Measurements from ENCODE around the gene IGLL5. TPM values are rescaled to one million over a fixed set of nuclear protein-coding genes. Genes with fewer than 3 reads are reported as not detected.

Gene IGLL5
- total RNA-seq, 1 experiment from 2014 or later, result not detected

DNA sequence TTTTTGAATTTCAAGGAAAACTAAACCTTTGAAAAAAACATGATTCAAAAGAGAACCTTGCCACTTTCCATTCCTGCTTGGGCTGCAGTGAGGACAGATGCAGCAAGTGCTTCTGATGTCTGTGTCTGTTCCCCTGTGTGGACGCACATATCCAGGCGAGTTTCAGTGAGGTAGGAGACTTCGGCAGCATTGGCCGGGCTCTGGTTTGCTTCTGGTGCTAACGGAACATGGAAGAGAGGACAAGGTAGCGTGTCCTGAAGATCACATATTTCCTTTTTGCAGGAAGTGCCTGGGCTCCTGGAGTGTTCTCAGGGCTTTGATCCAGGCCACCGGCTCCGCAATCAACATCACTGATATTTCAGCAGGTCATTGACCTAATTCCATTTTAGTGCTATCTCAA, 33.1 kb upstream of the IGLL5 start:
- intact Hi-C loops (cut with micrococcal nuclease; ENCODE audit: unreplicated experiment), result loop anchor here (10.0 kb wide), 1 partner anchor 270 kb away; no protein-coding TSS in a partner anchor
- TF ChIP-seq CTCF (IDR thresholded peaks at IDR 0.05; ENCODE audit: unreplicated experiment), result no peak
- H3K4me1 Mint-ChIP-seq (ENCODE audit: low read depth, unreplicated experiment), result no peaks in the 10 kb centered on the region
- H3K4me3 Mint-ChIP-seq (ENCODE audit: low read depth, unreplicated experiment), result no peak overlapping the region
- DNase-seq, result no peak
- H3K27ac Mint-ChIP-seq (ENCODE audit: unreplicated experiment), result no peak overlapping the region
- CTCF ChIA-PET, result no interaction called here
- peaks cover 84% of the 10 kb centered on the region for H3K27me3 Mint-ChIP-seq (ENCODE audit: unreplicated experiment)
- no peaks in the 10 kb centered on the region for H3K9me3 Mint-ChIP-seq (ENCODE audit: low read depth, unreplicated experiment)
- no peaks in the 10 kb centered on the region for H3K36me3 Mint-ChIP-seq (ENCODE audit: insufficient read depth, unreplicated experiment)
- no TSS peak for BruUV-seq (replicated peaks)

- Mint-ChIP-seq H3K4me1 (ENCODE audit: low read depth, unreplicated experiment) (no peaks in the 10 kb centered on the region), H3K9me3 (ENCODE audit: low read depth, unreplicated experiment) (no peaks in the 10 kb centered on the region), H3K27ac (ENCODE audit: unreplicated experiment) (no peak overlapping the region), H3K36me3 (ENCODE audit: insufficient read depth, unreplicated experiment) (no peaks in the 10 kb centered on the region), H3K27me3 (ENCODE audit: unreplicated experiment) (peaks cover 85% of the 10 kb centered on the region), H3K4me3 (ENCODE audit: low read depth, unreplicated experiment) (no peak overlapping the region)
- CTCF ChIA-PET, result interaction anchor here (0.8 to 1.6 kb wide), 8 partner anchors 22 to 105 kb away, joined by 3 to 25 read pairs (median 5); no protein-coding TSS in a partner anchor
- intact Hi-C loops (cut with micrococcal nuclease; ENCODE audit: unreplicated experiment), result loop anchor here (10.0 kb wide), 1 partner anchor 270 kb away; no protein-coding TSS in a partner anchor
- no peak for TF ChIP-seq CTCF (IDR thresholded peaks at IDR 0.05; ENCODE audit: unreplicated experiment)
- BruUV-seq (replicated peaks), result no TSS peak
- no peak for DNase-seq
Measured at GRCh38 chr22:22855085-22855484, 32.5 kb upstream of the IGLL5 start.

DNA sequence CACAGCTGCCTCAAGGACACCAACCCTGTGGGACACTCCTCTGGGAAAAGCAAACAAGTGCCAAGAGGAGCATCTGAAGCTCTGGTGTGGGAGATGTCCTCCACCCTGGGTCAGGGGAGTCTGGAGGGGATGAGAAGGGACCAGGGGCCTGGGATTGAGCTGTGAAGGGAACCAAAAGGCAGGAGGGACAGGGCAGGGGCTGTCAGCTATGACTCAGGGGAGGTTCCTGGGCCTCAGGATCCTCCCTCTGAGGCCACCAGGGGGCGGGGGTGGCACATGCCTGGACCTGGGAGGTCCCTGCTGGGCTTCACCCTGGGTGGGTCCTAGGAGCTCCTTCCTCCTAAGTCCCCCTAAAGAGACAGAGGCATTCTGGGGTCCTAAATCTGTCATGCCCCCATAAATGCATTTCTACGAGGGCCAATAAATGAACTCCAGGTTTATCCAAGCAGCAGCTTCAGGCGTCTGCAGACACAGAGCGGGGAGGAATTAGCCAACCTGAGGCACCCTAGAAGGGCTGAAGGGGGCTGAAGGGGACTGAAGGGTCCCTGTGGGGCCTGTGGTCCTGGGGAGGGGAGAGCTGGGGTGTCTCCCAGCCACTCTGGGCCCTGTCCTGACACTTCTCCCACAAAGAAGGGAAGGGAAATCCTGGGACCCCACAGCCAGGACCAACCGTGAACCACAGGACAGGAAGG, 31.9 kb upstream of the IGLL5 start:
- Mint-ChIP-seq H3K9me3 (ENCODE audit: low read depth, unreplicated experiment) (no peaks in the 10 kb centered on the region), H3K4me3 (ENCODE audit: low read depth, unreplicated experiment) (no peak overlapping the region), H3K36me3 (ENCODE audit: insufficient read depth, unreplicated experiment) (no peaks in the 10 kb centered on the region), H3K4me1 (ENCODE audit: low read depth, unreplicated experiment) (no peaks in the 10 kb centered on the region), H3K27ac (ENCODE audit: unreplicated experiment) (no peak overlapping the region), H3K27me3 (ENCODE audit: unreplicated experiment) (peaks cover 87% of the 10 kb centered on the region)
- intact Hi-C loops (cut with micrococcal nuclease; ENCODE audit: unreplicated experiment), result loop anchor here (10.0 kb wide), 1 partner anchor 269 kb away; no protein-coding TSS in a partner anchor
- peak; percentile 76 for TF ChIP-seq CTCF (IDR thresholded peaks at IDR 0.05; ENCODE audit: unreplicated experiment)
- CTCF ChIA-PET, result interaction anchor here (0.8 to 1.6 kb wide), 8 partner anchors 22 to 105 kb away, joined by 3 to 25 read pairs (median 5); no protein-coding TSS in a partner anchor
- BruUV-seq (replicated peaks), result no TSS peak
- DNase-seq, result peak; percentile 60

DNA sequence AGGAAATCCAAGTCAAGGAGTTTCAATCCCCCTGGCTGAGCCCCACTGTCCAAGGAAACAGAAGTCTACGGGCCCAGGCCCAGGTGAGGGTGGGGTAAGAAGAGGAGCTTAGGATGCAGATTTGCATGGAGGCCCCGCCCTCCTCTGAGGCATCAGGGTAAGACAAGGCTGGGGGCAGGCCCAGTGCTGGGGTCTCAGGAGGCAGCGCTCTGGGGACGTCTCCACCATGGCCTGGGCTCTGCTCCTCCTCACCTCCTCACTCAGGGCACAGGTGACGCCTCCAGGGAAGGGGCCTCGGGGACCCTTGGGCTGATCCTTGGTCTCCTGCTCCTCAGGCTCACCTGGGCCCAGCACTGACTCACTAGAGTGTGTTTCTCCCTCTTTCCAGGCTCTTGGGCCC, 31.3 kb upstream of the IGLL5 start:
- no peaks in the 10 kb centered on the region for H3K4me1 Mint-ChIP-seq (ENCODE audit: low read depth, unreplicated experiment)
- CTCF ChIA-PET, result interaction anchor here (1.4 to 1.6 kb wide), 4 partner anchors 28 to 104 kb away, joined by 4 to 25 read pairs (median 5); no protein-coding TSS in a partner anchor
- no peak overlapping the region for H3K4me3 Mint-ChIP-seq (ENCODE audit: low read depth, unreplicated experiment)
- no peak for DNase-seq
- H3K9me3 Mint-ChIP-seq (ENCODE audit: low read depth, unreplicated experiment), result no peaks in the 10 kb centered on the region
- TF ChIP-seq CTCF (IDR thresholded peaks at IDR 0.05; ENCODE audit: unreplicated experiment), result no peak
- intact Hi-C loops (cut with micrococcal nuclease; ENCODE audit: unreplicated experiment), result loop anchor here (10.0 kb wide), 1 partner anchor 268 kb away; no protein-coding TSS in a partner anchor
- H3K27ac Mint-ChIP-seq (ENCODE audit: unreplicated experiment), result no peak overlapping the region
- no TSS peak for BruUV-seq (replicated peaks)
- H3K36me3 Mint-ChIP-seq (ENCODE audit: insufficient read depth, unreplicated experiment), result no peaks in the 10 kb centered on the region
- peaks cover 87% of the 10 kb centered on the region for H3K27me3 Mint-ChIP-seq (ENCODE audit: unreplicated experiment)
